Measurements from ENCODE around the gene NCBP3.
"Not testable (repeated sequence)": the region's sequence is repeated elsewhere in the genome, so short reads cannot be mapped to it uniquely, and the experiment has no call there.

NCBP3 gene

DNA sequence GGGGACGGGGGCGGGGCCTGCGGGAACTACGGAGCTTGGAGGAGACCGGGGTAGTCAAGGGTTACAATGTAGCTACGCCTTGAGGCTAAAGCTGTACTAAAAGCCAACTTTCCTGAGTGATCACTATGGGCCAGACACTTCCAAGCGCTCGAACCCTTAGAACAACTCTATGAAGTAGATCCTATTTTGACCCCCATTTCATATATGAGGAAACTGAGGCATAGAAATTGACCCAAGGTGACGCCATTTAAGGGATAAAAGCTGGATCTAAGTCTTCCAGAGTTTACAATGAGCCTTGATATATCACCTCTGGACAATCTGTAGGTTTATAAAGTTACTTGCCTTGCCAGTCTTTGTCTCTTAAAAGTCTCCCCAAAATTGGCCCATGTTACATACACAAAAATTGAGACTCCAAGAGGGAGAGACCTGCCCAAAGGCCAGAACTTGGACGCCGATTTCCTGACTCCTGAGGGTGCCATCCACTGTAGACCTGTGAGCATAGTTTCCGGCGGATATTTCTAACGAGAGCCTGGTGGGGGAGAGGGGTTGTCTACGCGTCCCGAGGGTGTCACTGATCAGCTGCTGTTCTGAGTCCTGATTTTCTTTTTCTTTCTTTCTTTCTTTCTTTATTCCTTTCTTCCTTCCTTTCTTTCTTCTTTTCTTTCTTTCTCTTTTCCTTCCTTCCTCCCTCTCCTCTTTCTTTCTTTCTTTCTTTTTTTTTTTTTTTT is 555 bp upstream of the NCBP3 start:
- no peak for DNase-seq

GRCh38 chr17:3845291-3845620 is 790 bp downstream of the NCBP3 start:
- DNase-seq, result peak; percentile 71

GRCh38 chr17:3844556-3844955 is 1.5 kb downstream of the NCBP3 start:
- DNase-seq, result not testable (repeated sequence)

DNA sequence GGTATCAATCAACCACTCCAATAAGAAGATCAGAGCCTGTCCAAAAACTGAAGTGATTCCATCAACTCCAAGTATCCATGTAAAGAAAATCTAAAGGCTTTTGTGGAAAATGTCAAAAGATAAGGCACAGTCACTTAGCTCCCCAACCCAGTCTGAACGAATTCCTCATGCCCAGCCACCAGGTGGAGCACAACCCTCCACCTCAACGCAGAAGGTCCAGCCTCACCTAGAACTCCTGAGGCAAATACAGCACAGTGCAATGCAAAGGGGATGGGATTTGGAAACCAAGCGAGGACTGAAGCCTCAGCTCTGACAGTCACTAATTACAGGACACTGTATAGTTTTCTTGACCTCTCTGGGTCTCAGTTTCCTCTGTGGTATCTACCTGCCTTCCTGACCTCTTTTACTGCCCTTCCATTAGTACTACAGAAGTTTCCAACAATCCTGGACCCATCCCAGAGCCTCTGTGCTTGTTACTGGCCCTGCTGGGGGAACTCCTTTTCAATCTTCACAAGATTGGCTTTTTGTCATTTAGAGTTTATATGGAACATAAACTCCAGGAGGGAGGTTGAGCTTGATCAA is 2.0 kb downstream of the NCBP3 start:
- DNase-seq, result peak; percentile 68

GRCh38 chr17:3838206-3838605 is 7.8 kb downstream of the NCBP3 start:
- no peak for DNase-seq

DNA sequence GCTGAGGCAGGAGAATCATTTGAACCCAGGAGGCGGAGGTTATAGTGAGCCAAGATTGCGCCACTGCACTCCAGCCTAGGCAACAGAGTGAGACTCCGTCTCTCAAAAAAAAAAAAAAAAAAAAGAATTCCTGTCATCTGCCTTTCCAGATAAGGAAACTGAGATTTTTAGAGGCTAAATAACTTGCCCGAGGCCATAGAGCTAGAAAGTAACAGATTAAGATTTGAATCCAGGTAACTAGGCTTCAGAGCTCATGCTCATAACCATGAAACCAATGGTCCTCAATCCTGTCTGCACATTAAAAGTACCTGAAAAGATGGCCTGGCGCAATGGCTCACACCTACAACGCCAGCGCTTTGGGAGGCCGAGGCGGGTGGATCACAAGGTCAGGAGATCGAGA is 9.5 kb downstream of the NCBP3 start:
- no peak for DNase-seq

GRCh38 chr17:3835410-3836229 is 10.4 kb downstream of the NCBP3 start:
- DNase-seq, result no peak

- DNase-seq, result no peak
Measured at GRCh38 chr17:3834811-3835210, 11.2 kb downstream of the NCBP3 start.

- no peak for DNase-seq
Measured at GRCh38 chr17:3828852-3829232, 17.2 kb downstream of the NCBP3 start.

DNA sequence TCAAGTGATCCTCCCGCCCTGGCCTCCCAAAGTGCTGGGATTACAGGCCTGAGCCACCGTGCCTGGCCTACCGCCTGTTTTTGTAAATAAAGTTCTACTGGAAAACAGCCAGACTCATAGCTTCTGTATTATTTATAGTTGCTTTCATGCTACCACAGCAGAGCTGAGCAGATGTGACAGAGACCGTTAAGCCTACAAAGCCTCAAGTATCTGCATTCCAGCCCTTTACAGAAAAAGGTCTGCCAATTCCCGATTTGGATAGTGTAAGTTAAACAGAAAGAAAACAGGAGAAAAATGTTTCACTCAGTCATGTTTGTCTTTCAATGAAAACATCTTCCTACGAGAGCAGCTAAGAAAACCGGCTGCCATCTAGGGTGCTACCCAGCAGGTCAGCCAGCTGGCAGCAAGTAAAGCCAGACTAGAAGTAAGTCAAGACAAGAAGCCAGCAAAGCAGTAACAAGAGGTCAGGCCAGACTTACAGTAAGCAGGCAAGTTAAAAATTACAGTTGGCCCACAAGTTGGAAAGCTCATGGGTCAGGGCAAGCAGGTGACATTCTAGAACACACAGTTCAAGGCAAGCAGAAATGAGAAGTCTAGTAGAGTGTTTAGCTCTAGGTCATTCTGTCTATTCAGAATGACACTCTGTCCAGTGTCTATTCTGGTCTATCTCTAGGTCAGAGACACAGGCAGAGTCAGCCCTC is 17.7 kb downstream of the NCBP3 start:
- no peak for DNase-seq

DNA sequence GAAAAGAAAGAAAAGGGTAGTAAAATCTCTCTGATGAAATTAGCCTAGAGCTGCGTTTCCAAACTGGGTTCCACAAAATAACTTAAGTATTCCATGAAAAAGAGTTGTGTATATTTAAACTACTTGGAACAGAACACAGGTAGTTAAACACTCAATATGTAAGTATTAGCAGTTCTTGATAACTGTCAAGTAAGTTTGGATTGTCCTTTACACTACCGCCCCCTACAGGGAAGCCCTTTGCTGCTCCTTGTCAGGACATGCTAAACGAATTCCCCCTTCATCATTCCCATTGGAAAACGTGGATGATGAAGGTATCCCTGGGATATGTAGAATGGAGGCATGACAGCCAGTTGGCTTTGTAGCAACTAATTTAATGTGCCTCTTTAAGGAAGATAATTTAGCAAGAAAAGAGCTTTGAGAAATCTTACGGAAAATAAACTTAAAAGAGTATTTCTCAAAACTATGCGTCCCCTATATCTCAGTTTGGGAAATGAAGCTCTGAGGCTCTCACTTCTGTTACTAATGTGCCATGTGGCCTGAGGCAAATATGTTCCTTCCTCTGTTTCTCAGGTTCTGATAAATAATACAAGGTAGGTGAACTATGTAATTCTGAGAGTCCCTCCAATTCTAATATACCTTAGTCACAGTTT is 18.8 kb downstream of the NCBP3 start:
- peak; percentile 72 for DNase-seq

- no peak for DNase-seq
Measured at GRCh38 chr17:3826191-3826590, 19.9 kb downstream of the NCBP3 start.

DNA sequence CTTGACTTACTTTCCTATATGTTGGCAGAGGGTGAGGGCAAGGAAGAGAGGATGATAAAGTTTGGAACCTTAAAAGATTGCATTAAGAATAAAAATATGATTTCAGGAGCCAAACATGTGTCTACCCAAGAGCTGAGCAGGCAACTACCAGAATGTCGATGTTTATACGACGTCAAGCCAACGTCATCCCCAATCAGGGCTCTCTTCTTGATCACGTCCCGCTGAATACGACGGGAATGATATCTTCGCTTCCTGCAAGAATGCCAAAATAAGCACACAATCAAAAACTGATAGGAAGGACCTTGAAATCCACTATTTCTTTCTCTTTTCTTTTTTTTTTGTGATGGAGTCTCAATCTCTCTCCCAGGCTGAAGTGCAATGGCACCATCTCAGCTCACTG is 24.9 kb downstream of the NCBP3 start:
- no peak for DNase-seq

DNA sequence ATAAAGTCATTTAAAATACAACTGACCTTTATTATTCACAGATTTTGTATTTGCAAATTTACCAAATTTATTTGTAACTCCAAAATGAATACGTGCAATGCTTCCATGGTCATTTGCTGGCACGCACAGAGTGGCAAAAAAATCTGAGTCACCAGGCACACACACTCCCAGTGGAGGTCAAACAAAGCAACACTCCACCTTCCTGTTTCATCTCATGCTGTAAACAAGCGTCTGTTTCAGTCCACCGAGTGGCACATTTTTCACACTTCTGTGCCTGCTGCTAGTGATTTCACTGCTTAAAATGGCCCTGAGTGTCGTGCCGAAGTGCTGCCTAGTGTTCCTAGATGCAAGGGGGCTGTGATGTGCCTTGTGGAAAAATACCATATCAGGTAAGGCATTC is 27.3 kb downstream of the NCBP3 start:
- no peak for DNase-seq

DNA sequence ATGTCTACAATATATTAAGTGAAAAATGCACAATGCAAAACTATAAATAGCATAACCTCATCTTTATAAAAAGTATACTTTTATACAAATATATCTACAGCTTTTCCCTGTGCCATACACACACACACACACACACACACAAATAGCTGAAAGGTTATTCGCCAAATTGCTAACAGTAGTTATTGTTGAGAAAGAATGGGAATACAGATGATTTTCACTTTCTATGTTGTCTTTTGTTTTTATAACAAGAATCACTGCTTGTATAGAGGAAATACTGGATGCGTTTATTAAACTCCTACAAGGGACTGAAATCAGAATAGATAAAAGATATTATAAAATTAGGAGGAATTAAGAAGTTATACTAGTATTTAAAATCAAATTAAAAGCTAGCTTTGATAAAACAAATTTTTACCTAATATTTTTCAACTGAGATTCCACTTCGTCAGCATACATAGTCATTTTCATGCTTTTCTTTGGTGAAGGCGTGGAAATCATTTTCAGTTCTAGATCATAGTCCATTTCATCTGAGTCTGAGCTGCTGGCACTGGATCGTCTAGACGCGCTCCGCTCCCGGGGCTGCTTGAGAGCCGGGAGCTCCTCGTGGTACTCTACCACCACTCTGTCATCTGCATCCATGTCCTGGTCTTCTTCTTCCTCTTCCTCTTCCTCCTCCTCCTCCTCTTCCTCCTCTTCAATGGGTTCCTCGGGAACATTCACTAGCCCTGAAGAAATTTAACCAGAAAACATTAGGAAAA is 28.0 kb downstream of the NCBP3 start:
- no peak for DNase-seq

DNA sequence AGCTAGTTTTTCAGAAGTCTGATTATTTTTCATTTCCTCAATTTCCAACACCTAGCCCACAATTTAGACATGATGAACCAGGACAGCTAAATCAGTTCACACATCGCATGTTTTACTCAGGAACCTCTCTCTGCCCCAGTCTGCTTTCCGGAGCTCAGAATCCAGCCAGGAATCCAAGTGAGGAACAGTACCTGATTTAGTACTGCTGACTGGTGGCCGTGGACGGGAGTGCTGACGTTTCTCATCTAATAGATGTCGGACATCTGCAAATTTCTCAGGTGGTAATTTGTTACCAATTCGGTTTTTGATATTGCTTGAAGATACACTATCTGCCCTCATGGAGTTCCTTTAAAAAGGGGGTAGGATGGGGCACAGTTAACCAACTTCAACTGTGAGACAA is 30.1 kb downstream of the NCBP3 start:
- DNase-seq, result no peak

- no peak for DNase-seq
Measured at GRCh38 chr17:3815122-3815521, 30.9 kb downstream of the NCBP3 start.

DNA sequence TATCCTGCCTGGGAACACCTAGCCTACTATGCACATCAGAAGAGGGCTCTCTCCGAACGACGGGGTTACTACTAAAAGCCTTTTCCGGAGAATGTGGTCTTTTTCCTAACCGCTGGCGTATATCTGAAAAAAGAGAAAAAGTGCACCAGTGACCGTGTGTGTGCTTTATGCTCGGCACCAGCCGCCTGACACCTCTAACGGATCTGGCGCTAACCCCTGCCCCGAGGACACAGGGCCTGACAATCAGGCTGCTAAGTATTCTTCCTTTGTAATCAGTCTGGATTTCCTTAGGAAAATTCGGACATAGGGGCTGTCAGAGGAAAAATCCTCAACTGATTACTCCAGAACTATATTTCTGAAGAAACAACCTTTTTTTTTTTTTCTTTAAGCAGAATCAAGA is 31.7 kb downstream of the NCBP3 start:
- DNase-seq, result no peak

DNA sequence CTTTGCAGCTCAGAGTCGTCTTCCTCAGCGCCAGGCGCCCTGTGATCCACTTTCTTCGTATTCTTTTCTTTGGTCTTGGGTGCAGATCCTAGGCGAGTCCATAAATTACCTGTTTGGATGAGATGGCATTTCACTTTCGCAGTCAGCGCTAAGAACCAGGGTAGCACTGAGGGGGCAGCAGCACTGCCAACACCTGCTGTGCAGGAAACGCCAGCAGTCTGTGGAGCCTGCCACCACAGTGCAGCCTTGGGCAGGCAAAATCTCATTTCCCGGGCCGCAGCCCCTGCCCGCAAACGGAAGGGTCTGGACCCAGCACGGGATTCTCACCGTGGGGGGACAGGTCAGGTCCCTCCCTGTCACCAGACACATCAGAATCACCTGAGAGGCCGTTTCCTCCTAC is 32.9 kb downstream of the NCBP3 start:
- DNase-seq, result no peak

GRCh38 chr17:3812771-3813170 is 33.3 kb downstream of the NCBP3 start:
- DNase-seq, result no peak

DNA sequence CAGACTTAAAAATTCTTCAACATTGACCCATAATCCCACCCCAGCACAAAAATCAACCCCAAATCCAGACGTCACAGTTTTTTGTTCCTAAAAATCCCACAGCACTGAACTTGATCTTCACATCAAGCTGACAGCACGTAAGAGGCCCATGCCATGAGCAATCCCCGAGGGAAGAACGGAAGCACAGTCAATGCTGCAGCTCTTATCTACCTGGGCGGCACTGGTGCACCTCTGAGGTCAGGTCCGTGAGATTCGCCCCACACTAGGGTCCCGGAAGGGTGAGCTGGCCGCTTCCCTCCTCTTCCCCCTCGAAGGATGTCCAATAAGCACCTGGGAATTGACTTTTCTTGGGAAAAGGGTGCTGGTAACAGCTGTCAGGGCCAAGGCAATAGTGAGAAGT is 33.8 kb downstream of the NCBP3 start:
- DNase-seq, result no peak

DNA sequence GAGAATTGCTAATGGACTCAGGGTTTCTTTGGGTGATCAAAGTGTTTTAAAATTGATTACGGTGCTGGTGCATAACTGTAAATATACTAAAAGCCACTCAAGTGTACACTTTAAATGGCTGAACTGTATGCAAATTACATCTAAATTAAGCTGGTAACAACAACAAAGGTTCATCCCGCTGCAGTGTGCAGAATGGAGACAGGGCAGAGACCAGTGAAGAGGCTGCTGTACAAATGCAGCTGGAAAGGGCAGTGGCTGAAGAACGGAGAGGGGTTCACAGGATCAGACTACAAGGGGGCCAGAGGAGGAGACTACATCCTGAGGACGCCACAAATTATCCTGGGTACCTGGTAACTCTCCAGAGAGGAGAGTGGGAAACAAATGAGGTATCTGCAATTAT is 36.0 kb downstream of the NCBP3 start:
- no peak for DNase-seq
